Measurements from ENCODE around the gene MMP25. TPM values are rescaled to one million over a fixed set of nuclear protein-coding genes. Genes with fewer than 3 reads are reported as not detected.
A peak's percentile ranks its signal among the peaks of the same experiment; 100 is the strongest.

MMP25 gene
- total RNA-seq, 3 donors from 2014 or later (not counting 1 experiment from before 2014, with no cell fraction given): 2.0 to 62.2 (median 5.6) TPM

GRCh38 chr16:3036726-3037315 is 9.5 kb upstream of the MMP25 start, which contains the start of gene BICDL2:
TSS of gene BICDL2 (minus strand) at chr16:3036944. CDS start at chr16:3035496, 1,448 bp downstream.
- peaks cover 50% of the 10 kb centered on the region for H3K27me3 ChIP-seq (ENCODE audit: control insufficient read depth, insufficient read depth, low read length)
- no peak for TF ChIP-seq CTCF (IDR thresholded peaks at IDR 0.05)
- Mint-ChIP-seq H3K4me1 (peaks cover 0 to 15% of the 10 kb centered on the region in 2 donors), H3K27ac (peak within 1 kb of the TSS in 1 of 2 donors; percentile 29), H3K9me3 (no peaks in the 10 kb centered on the region), H3K27me3 (ENCODE audit: low read depth in 2 of 2) (peaks cover 37 to 53% of the 10 kb centered on the region in 2 donors), H3K4me3 (peak within 1 kb of the TSS; percentile 37), H3K36me3 (no peaks in the 10 kb centered on the region)
- DNase-seq: no peak
- 6% methylated on average over 44 of the region's 44 CpGs for WGBS (ENCODE audit: insufficient coverage)
- ATAC-seq: no peak
- intact Hi-C loops (cut with micrococcal nuclease): no loop called here
- no peak within 1 kb of the TSS for H3K4me3 ChIP-seq (ENCODE audit: low read length)
- H3K36me3 ChIP-seq (ENCODE audit: control insufficient read depth, insufficient read depth, low read length): no peaks in the 10 kb centered on the region
- H3K4me1 ChIP-seq (ENCODE audit: control insufficient read depth, insufficient read depth, low read length): peaks cover 13% of the 10 kb centered on the region
- H3K9me3 ChIP-seq (ENCODE audit: control insufficient read depth, insufficient read depth, low read length): no peaks in the 10 kb centered on the region
- H3K27ac ChIP-seq (ENCODE audit: low read length): no peak within 1 kb of the TSS

DNA sequence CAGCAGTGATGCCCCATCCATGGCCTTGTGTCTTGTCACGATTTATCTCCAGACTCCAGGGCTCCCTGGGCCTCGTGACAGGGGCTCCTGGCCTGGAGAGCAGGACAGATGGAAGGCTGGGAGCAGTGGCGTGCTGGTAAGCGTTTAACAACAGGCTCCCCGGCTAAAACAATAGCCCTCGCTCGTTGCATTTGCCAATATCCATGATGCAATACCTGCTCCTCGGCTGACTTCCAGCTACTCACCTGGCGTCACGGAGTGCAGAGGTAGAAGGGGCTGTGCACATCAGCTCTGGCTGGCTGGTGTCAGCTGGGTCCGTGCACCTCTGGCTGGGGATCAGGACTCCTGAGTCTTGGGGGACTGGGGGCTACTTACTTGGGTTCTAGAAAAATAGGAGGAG is 8.1 kb upstream of the MMP25 start:
- H3K36me3 Mint-ChIP-seq: no peaks in the 10 kb centered on the region
- no peak for DNase-seq
- no peak overlapping the region for H3K27ac Mint-ChIP-seq
- no peak for TF ChIP-seq CTCF (IDR thresholded peaks at IDR 0.05)
- WGBS (ENCODE audit: insufficient coverage): 54% methylated on average over 11 of the region's 11 CpGs
- Histone ChIP-seq H3K27me3 (ENCODE audit: control insufficient read depth, insufficient read depth, low read length) (peaks cover 53% of the 10 kb centered on the region), H3K4me3 (ENCODE audit: low read length) (no peak overlapping the region), H3K36me3 (ENCODE audit: control insufficient read depth, insufficient read depth, low read length) (no peaks in the 10 kb centered on the region), H3K9me3 (ENCODE audit: control insufficient read depth, insufficient read depth, low read length) (no peaks in the 10 kb centered on the region), H3K27ac (ENCODE audit: low read length) (no peak overlapping the region), H3K4me1 (ENCODE audit: control insufficient read depth, insufficient read depth, low read length) (peaks cover 13% of the 10 kb centered on the region)
- H3K9me3 Mint-ChIP-seq: no peaks in the 10 kb centered on the region
- no peak overlapping the region for H3K4me3 Mint-ChIP-seq
- intact Hi-C loops (cut with micrococcal nuclease): no loop called here
- ATAC-seq: no peak
- peaks cover 0 to 7% of the 10 kb centered on the region in 2 donors for H3K4me1 Mint-ChIP-seq
- H3K27me3 Mint-ChIP-seq (ENCODE audit: low read depth in 2 of 2): peaks cover 27 to 42% of the 10 kb centered on the region in 2 donors

GRCh38 chr16:3038896-3039295 is 7.5 kb upstream of the MMP25 start:
- no peak overlapping the region for H3K4me3 ChIP-seq (ENCODE audit: low read length)
- TF ChIP-seq CTCF (IDR thresholded peaks at IDR 0.05): no peak
- Mint-ChIP-seq H3K27me3 (ENCODE audit: low read depth in 2 of 2) (peaks cover 25 to 40% of the 10 kb centered on the region in 2 donors), H3K36me3 (no peaks in the 10 kb centered on the region), H3K27ac (no peak overlapping the region), H3K4me3 (no peak overlapping the region), H3K4me1 (peaks cover 0 to 5% of the 10 kb centered on the region in 2 donors), H3K9me3 (no peaks in the 10 kb centered on the region)
- ATAC-seq: no peak
- H3K4me1 ChIP-seq (ENCODE audit: control insufficient read depth, insufficient read depth, low read length): peaks cover 13% of the 10 kb centered on the region
- no peaks in the 10 kb centered on the region for H3K36me3 ChIP-seq (ENCODE audit: control insufficient read depth, insufficient read depth, low read length)
- no peak for DNase-seq
- H3K27ac ChIP-seq (ENCODE audit: low read length): no peak overlapping the region
- WGBS (ENCODE audit: insufficient coverage): 83% methylated on average over 5 of the region's 5 CpGs
- H3K9me3 ChIP-seq (ENCODE audit: control insufficient read depth, insufficient read depth, low read length): no peaks in the 10 kb centered on the region
- H3K27me3 ChIP-seq (ENCODE audit: control insufficient read depth, insufficient read depth, low read length): peaks cover 57% of the 10 kb centered on the region
- intact Hi-C loops (cut with micrococcal nuclease): no loop called here

GRCh38 chr16:3042376-3042775 is 4.0 kb upstream of the MMP25 start:
- no peak overlapping the region for H3K27ac ChIP-seq (ENCODE audit: low read length)
- peaks cover 28% of the 10 kb centered on the region for H3K4me1 ChIP-seq (ENCODE audit: control insufficient read depth, insufficient read depth, low read length)
- no peaks in the 10 kb centered on the region for H3K9me3 ChIP-seq (ENCODE audit: control insufficient read depth, insufficient read depth, low read length)
- Mint-ChIP-seq H3K36me3 (no peaks in the 10 kb centered on the region), H3K27ac (no peak overlapping the region), H3K27me3 (ENCODE audit: low read depth in 2 of 2) (peaks cover 22 to 37% of the 10 kb centered on the region in 2 donors), H3K4me1 (peaks cover 11 to 18% of the 10 kb centered on the region in 2 donors), H3K9me3 (no peaks in the 10 kb centered on the region), H3K4me3 (no peak overlapping the region)
- H3K4me3 ChIP-seq (ENCODE audit: low read length): no peak overlapping the region
- TF ChIP-seq CTCF (IDR thresholded peaks at IDR 0.05): no peak
- peaks cover 54% of the 10 kb centered on the region for H3K27me3 ChIP-seq (ENCODE audit: control insufficient read depth, insufficient read depth, low read length)
- DNase-seq (no peak), ATAC-seq (no peak)
- H3K36me3 ChIP-seq (ENCODE audit: control insufficient read depth, insufficient read depth, low read length): no peaks in the 10 kb centered on the region
- WGBS (ENCODE audit: insufficient coverage): 86% methylated on average over 1 of the region's 3 CpGs
- intact Hi-C loops (cut with micrococcal nuclease): no loop called here

All from natural killer cell (primary cell).